Panc1 (cell line): Measurements from ENCODE around the gene ADAMTS2. TPM values are rescaled to one million over a fixed set of nuclear protein-coding genes. Genes with fewer than 3 reads are reported as not detected.

Experiments used
- ATAC-seq: fragments of 200-7000 bp; cut with Tn5 transposase; 2 replicates; pipeline ENCODE4 v1.9.1; 2020; ENCODE audit warnings: mild to moderate bottlenecking, moderate library complexity
- BruUV-seq: library from RNA; stranded (reverse); fragments of 400-500 nt; replicated peaks from 2 replicates; lab custom pipeline; 2021; lab: Mats Ljungman, UMichigan
- CTCF ChIA-PET: fragments of 300-600 bp; sonication (Branson Sonifier 250); formaldehyde crosslinking; loops from one replicate; lab custom pipeline; 2022; ENCODE audit warnings: antibody characterized with exemption; lab: Charles Lee
- POLR2A ChIA-PET: fragments of 300-600 bp; sonication (Branson Sonifier 250); formaldehyde crosslinking; loops from one replicate; lab custom pipeline; 2022; ENCODE audit warnings: antibody characterized with exemption; lab: Charles Lee
- DNase-seq: peaks from one replicate; pipeline ENCODE4 v3.0.0-alpha.2; 2010; ENCODE audit warnings: low read depth, low spot score
- H3K27ac ChIP-seq: 2 replicates; pipeline ENCODE4 v1.5.1; 2011; ENCODE audit warnings: mild to moderate bottlenecking, low read length, inconsistent platforms
- H3K27me3 ChIP-seq: fragments of 200-500 bp; sonication (Bioruptor generic); 2 replicates; pipeline ENCODE4 v1.6.0; 2014; ENCODE audit warnings: low read length, inconsistent platforms; ENCODE audit not compliant: control insufficient read depth, insufficient read depth
- H3K36me3 ChIP-seq: fragments of 200-500 bp; sonication (Bioruptor generic); 2 replicates; pipeline ENCODE4 v1.5.1; 2014; ENCODE audit warnings: inconsistent platforms, mild to moderate bottlenecking, low read length, moderate library complexity; ENCODE audit not compliant: control insufficient read depth, insufficient read depth
- H3K4me1 ChIP-seq: 2 replicates; pipeline ENCODE4 v1.5.1; 2011; ENCODE audit warnings: inconsistent platforms, mild to moderate bottlenecking, low read length, moderate library complexity; ENCODE audit not compliant: control insufficient read depth, insufficient read depth
- H3K4me3 ChIP-seq, 2 experiments: 2 replicates each; pipeline ENCODE4 v1.5.1; 2011 to 2012; ENCODE audit warnings: low read depth in 2 of 2, low read length in 2 of 2, mild to moderate bottlenecking in 2 of 2, inconsistent platforms in 1 of 2, moderate library complexity in 1 of 2
- H3K9me3 ChIP-seq: fragments of 200-500 bp; sonication (Bioruptor generic); 2 replicates; pipeline ENCODE4 v1.5.1; 2014; ENCODE audit warnings: low read depth, mild to moderate bottlenecking, inconsistent platforms, low read length, moderate library complexity; ENCODE audit not compliant: control insufficient read depth, insufficient read depth
- POLR2AphosphoS5 ChIP-seq: IDR thresholded peaks from 2 replicates; pipeline ENCODE4 v1.6.1; 2012; ENCODE audit warnings: mild to moderate bottlenecking, low read depth, low read length, moderate library complexity
- SIN3A ChIP-seq: IDR thresholded peaks from 2 replicates; pipeline ENCODE4 v1.6.1; 2012; ENCODE audit warnings: low read depth, mild to moderate bottlenecking, low read length, moderate library complexity, borderline replicate concordance; ENCODE audit not compliant: insufficient read depth
- TCF7L2 ChIP-seq: IDR thresholded peaks from 2 replicates; pipeline ENCODE4 v1.6.1; 2011; ENCODE audit warnings: mild to moderate bottlenecking, low read depth, low read length, inconsistent platforms
- in situ Hi-C: cut with HindIII; loops from 2 replicates; pipeline ENCODE4 v1.10.0; 2016; ENCODE audit warnings: low sequenced_read_pairs, low pct_unique_long_range_greater_than_20kb
- intact Hi-C: fragments of 100-400 bp; cut with micrococcal nuclease; formaldehyde crosslinking; loops from one replicate; pipeline ENCODE4 v1.10.0; 2022; ENCODE audit not compliant: unreplicated experiment
- total RNA-seq: library from RNA; stranded (reverse); gene quantifications from one replicate; pipeline ENCODE4 v1.2.1, GENCODE V29; 2021; ENCODE audit not compliant: unreplicated experiment
- TF ChIP-seq, protein P1 (sequence below): fragments of 450-650 bp; IDR thresholded peaks from 2 replicates; pipeline ENCODE4 v1.5.1; 2017; ENCODE audit warnings: mild to moderate bottlenecking
- TF ChIP-seq, protein P2 (sequence below), 2 experiments: IDR thresholded peaks; 2 replicates each; pipeline ENCODE4 v1.6.1; 2011 to 2012; ENCODE audit warnings: low read depth in 2 of 2, control low read depth in 1 of 2, low read length in 1 of 2, mild to moderate bottlenecking in 1 of 2, moderate library complexity in 1 of 2; ENCODE audit not compliant: insufficient read depth in 1 of 2

The ADAMTS2 gene
- total RNA-seq, 1 experiment from 2014 or later, result 0.13 TPM

DNA sequence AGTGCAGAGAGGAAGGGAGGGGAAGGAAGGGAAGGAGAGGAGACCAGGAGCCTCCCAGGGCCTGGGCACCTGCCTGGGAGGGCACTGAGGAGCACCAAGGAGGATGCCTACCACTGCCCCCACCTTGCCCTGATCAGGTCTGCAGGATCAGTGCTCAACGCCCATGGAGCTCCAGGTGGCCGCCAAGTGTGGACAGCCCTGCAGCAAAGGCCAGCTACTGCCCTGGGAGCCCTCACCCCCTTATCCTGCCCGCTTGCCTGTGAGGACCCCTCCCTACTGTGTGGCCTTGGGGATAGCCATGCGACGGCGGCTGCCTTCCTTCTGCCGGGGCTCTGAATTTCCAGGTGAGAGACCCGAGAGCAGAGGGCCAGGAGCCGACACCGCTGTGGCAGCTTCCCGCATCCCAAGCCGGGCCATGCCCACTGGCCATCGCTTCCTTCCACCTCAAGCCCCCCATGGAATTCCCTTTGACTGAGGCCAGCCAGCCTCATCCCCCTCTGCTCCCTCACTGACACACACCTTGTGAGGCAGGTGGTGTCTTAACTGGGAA is 12.4 kb downstream of the ADAMTS2 start:
- Histone ChIP-seq H3K4me1 (no peaks in the 10 kb centered on the region), H3K4me3 (no peak overlapping the region), H3K36me3 (no peaks in the 10 kb centered on the region), H3K27me3 (peaks cover 3% of the 10 kb centered on the region), H3K27ac (no peak overlapping the region), H3K9me3 (no peaks in the 10 kb centered on the region)
- ATAC-seq (no peak), DNase-seq (no peak)
- BruUV-seq, result no TSS peak
- in situ Hi-C loops (no loop called here), intact Hi-C loops (no loop called here)
- ChIA-PET POLR2A (interaction anchor here (0.6 kb wide), 1 partner anchor 25 kb away, joined by 5 read pairs; no protein-coding TSS in a partner anchor), CTCF (interaction anchor here (0.6 kb wide), 1 partner anchor 9 kb away, joined by 21 read pairs; no protein-coding TSS in a partner anchor)
- TF ChIP-seq SIN3A, result no peak
- TF ChIP-seq, protein P1, sequence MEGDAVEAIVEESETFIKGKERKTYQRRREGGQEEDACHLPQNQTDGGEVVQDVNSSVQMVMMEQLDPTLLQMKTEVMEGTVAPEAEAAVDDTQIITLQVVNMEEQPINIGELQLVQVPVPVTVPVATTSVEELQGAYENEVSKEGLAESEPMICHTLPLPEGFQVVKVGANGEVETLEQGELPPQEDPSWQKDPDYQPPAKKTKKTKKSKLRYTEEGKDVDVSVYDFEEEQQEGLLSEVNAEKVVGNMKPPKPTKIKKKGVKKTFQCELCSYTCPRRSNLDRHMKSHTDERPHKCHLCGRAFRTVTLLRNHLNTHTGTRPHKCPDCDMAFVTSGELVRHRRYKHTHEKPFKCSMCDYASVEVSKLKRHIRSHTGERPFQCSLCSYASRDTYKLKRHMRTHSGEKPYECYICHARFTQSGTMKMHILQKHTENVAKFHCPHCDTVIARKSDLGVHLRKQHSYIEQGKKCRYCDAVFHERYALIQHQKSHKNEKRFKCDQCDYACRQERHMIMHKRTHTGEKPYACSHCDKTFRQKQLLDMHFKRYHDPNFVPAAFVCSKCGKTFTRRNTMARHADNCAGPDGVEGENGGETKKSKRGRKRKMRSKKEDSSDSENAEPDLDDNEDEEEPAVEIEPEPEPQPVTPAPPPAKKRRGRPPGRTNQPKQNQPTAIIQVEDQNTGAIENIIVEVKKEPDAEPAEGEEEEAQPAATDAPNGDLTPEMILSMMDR, result no peak
- TF ChIP-seq, protein P2, sequence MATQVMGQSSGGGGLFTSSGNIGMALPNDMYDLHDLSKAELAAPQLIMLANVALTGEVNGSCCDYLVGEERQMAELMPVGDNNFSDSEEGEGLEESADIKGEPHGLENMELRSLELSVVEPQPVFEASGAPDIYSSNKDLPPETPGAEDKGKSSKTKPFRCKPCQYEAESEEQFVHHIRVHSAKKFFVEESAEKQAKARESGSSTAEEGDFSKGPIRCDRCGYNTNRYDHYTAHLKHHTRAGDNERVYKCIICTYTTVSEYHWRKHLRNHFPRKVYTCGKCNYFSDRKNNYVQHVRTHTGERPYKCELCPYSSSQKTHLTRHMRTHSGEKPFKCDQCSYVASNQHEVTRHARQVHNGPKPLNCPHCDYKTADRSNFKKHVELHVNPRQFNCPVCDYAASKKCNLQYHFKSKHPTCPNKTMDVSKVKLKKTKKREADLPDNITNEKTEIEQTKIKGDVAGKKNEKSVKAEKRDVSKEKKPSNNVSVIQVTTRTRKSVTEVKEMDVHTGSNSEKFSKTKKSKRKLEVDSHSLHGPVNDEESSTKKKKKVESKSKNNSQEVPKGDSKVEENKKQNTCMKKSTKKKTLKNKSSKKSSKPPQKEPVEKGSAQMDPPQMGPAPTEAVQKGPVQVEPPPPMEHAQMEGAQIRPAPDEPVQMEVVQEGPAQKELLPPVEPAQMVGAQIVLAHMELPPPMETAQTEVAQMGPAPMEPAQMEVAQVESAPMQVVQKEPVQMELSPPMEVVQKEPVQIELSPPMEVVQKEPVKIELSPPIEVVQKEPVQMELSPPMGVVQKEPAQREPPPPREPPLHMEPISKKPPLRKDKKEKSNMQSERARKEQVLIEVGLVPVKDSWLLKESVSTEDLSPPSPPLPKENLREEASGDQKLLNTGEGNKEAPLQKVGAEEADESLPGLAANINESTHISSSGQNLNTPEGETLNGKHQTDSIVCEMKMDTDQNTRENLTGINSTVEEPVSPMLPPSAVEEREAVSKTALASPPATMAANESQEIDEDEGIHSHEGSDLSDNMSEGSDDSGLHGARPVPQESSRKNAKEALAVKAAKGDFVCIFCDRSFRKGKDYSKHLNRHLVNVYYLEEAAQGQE (IDR thresholded peaks at IDR 0.05; ENCODE audit: insufficient read depth in 1 of 2, low read depth in 2 of 2, low read length in 1 of 2), result no peak
- no peak for TF ChIP-seq TCF7L2
- TF ChIP-seq POLR2AphosphoS5, result no peak

- TF ChIP-seq POLR2AphosphoS5, result no peak
- TF ChIP-seq SIN3A, result no peak
- TF ChIP-seq, protein P1, result no peak
- TF ChIP-seq, protein P2 (IDR thresholded peaks at IDR 0.05; ENCODE audit: insufficient read depth in 1 of 2, low read depth in 2 of 2, low read length in 1 of 2), result no peak
- no peak for TF ChIP-seq TCF7L2
- intact Hi-C loops, result no loop called here
- CTCF ChIA-PET, result interaction anchor here (0.6 kb wide), 1 partner anchor 8 kb away, joined by 21 read pairs; no protein-coding TSS in a partner anchor
- POLR2A ChIA-PET, result interaction anchor here (0.6 kb wide), 1 partner anchor 26 kb away, joined by 5 read pairs; no protein-coding TSS in a partner anchor
- Histone ChIP-seq H3K9me3 (no peaks in the 10 kb centered on the region), H3K27ac (no peak overlapping the region), H3K4me1 (no peaks in the 10 kb centered on the region), H3K4me3 (no peak overlapping the region), H3K36me3 (no peaks in the 10 kb centered on the region), H3K27me3 (peaks cover 3% of the 10 kb centered on the region)
- ATAC-seq (no peak), DNase-seq (no peak)
- in situ Hi-C loops, result no loop called here
- BruUV-seq, result no TSS peak
Observed at GRCh38 chr5:179331591-179332375, 13.5 kb downstream of the ADAMTS2 start.
